Tibial artery (tissue), 4 donors: ENCODE measurements around the gene MARK1.

Experiments used
- DNase-seq, 2 donors: peaks; one replicate each; pipeline ENCODE4 v3.0.0-alpha.2; 2019
- H3K27ac ChIP-seq, 2 donors: fragments of 200-600 bp; sonication (generic) in 1 of 2; 1 replicate in 1 of 2; 2 replicates in 1 of 2; pipeline ENCODE4 v1.5.1; 2018 to 2019; ENCODE audit warnings: mild to moderate bottlenecking in 1 of 2
- H3K27me3 ChIP-seq, 2 donors: fragments of 200-600 bp; sonication (generic) in 1 of 2; one replicate each; pipeline versions ENCODE4 v1.5.1 to v1.6.0; 2016 to 2019
- H3K36me3 ChIP-seq, 3 donors: fragments of 200-600 bp; sonication (generic) in 2 of 3; one replicate each; pipeline ENCODE4 v1.5.1; 2016 to 2019; ENCODE audit warnings: mild to moderate bottlenecking in 2 of 3
- H3K4me1 ChIP-seq, 4 donors: fragments of 200-600 bp; sonication (generic) in 2 of 4; 1 replicate in 3 of 4; 2 replicates in 1 of 4; pipeline ENCODE4 v1.5.1; 2016 to 2019
- H3K4me3 ChIP-seq, 2 donors: fragments of 200-600 bp; sonication (generic) in 1 of 2; 1 replicate in 1 of 2; 2 replicates in 1 of 2; pipeline ENCODE4 v1.5.1; 2018 to 2019; ENCODE audit warnings: mild to moderate bottlenecking in 2 of 2
- H3K9me3 ChIP-seq, 3 donors: fragments of 200-600 bp; sonication (generic) in 1 of 3; one replicate each; pipeline ENCODE4 v1.5.1; 2016 to 2019
- CTCF ChIP-seq, 2 experiments: fragments of 200-600 bp in 1 of 2; fragments of 450-650 bp in 1 of 2; IDR thresholded peaks; one replicate each; pipeline ENCODE4 v1.5.1; 2017 to 2019; ENCODE audit warnings: antibody characterized with exemption in 2 of 2, mild to moderate bottlenecking in 1 of 2, moderate library complexity in 1 of 2
- intact Hi-C: fragments of 100-400 bp; cut with DNase I; formaldehyde crosslinking; loops from one replicate; pipeline ENCODE4 v1.15.0; 2023; ENCODE audit warnings: low total_unique reads

Gene MARK1

DNA sequence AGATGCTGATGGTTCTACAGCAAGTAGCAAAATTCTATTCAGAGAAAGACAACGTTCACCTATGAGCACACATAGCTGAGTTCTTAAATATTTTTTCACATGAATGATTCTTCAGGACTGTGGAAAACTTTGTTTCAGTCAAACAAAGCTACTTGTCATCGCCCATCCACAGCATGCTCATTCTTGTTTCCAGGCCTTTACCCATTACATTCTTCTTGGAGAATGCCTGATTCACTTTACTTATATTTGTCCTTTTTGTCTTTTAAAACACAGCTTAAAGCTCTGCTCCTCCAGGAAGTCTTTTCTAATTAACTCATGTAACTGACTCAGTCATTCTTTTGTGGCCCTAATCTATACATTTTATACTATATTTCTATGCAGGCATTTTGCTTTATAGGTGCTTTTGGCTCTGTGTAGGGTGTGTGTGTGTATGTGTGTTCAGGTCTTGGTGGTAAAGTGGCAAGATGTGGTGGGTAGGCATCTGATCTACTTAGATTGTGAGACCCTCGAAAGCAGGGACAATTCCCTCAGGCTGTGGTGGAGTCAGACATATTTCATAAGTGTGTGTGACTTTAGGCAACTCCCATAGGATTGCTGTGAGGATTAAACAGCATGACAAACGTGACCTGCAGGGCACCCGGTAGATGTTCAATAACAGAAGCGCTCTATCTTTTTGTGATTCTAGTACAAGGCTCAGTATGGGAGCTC, 11.8 kb upstream of the MARK1 start:
- DNase-seq: no peak
- H3K4me1 ChIP-seq: no peaks in the 10 kb centered on the region
- intact Hi-C loops: no loop called here
- no peak overlapping the region for H3K4me3 ChIP-seq
- no peaks in the 10 kb centered on the region for H3K36me3 ChIP-seq
- H3K9me3 ChIP-seq: no peaks in the 10 kb centered on the region
- no peak for TF ChIP-seq CTCF (IDR thresholded peaks at IDR 0.05)
- H3K27ac ChIP-seq: no peak overlapping the region
- no peaks in the 10 kb centered on the region for H3K27me3 ChIP-seq

GRCh38 chr1:220516722-220517042, 11.3 kb upstream of the MARK1 start:
- no peak for DNase-seq
- TF ChIP-seq CTCF (IDR thresholded peaks at IDR 0.05): no peak
- no peak overlapping the region for H3K4me3 ChIP-seq
- no peaks in the 10 kb centered on the region for H3K27me3 ChIP-seq
- no peaks in the 10 kb centered on the region for H3K36me3 ChIP-seq
- H3K4me1 ChIP-seq: no peaks in the 10 kb centered on the region
- no peaks in the 10 kb centered on the region for H3K9me3 ChIP-seq
- intact Hi-C loops: no loop called here
- H3K27ac ChIP-seq: no peak overlapping the region

GRCh38 chr1:220521778-220522177, 6.2 kb upstream of the MARK1 start:
- Histone ChIP-seq H3K9me3 (no peaks in the 10 kb centered on the region), H3K36me3 (no peaks in the 10 kb centered on the region), H3K27me3 (no peaks in the 10 kb centered on the region), H3K4me3 (no peak overlapping the region), H3K27ac (no peak overlapping the region), H3K4me1 (no peaks in the 10 kb centered on the region)
- intact Hi-C loops: no loop called here
- DNase-seq: no peak
- no peak for TF ChIP-seq CTCF (IDR thresholded peaks at IDR 0.05)

DNA sequence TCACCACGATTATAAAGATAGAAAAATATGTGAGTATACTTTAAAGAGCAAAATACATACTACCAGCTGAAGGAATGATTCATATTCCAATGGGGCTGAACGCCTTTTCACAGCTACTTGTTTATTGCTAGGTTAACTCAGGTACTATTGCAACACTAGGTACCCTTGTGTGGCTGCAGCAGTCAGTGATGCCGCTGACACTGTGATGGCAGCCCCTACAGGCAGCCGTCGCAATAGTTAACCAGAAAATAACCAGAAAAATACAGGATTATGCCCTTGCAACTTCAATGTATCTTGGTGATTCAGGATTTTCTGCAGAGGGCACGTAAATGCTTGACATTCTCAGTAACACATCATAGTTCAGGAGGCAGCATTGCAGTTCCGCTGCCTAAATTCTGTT, 1.6 kb upstream of the MARK1 start:
- H3K27ac ChIP-seq: no peak overlapping the region
- peaks cover 0 to 12% (median 5%) of the 10 kb centered on the region in 4 donors for H3K4me1 ChIP-seq
- H3K36me3 ChIP-seq: peaks cover 0 to 6% (median 0%) of the 10 kb centered on the region in 3 donors
- no peak overlapping the region for H3K4me3 ChIP-seq
- DNase-seq: no peak
- TF ChIP-seq CTCF (IDR thresholded peaks at IDR 0.05): no peak
- no peaks in the 10 kb centered on the region for H3K27me3 ChIP-seq
- intact Hi-C loops: no loop called here
- H3K9me3 ChIP-seq: no peaks in the 10 kb centered on the region

GRCh38 chr1:220527279-220527907, 543 bp upstream of the MARK1 start:
- intact Hi-C loops: no loop called here
- peak overlapping the region; percentile 83 to 99 for H3K4me3 ChIP-seq
- peaks cover 0 to 6% (median 0%) of the 10 kb centered on the region in 3 donors for H3K36me3 ChIP-seq
- H3K27me3 ChIP-seq: no peaks in the 10 kb centered on the region
- peaks cover 0 to 19% (median 7%) of the 10 kb centered on the region in 4 donors for H3K4me1 ChIP-seq
- DNase-seq: peak; percentile 49 to 75
- H3K27ac ChIP-seq: peak overlapping the region; percentile 88 to 97
- TF ChIP-seq CTCF (IDR thresholded peaks at IDR 0.05): no peak
- no peaks in the 10 kb centered on the region for H3K9me3 ChIP-seq
